ENCODE measurements around the gene NGDN. TPM values are rescaled to one million over a fixed set of nuclear protein-coding genes. Genes with fewer than 3 reads are reported as not detected.

Gene NGDN
- total and polyA plus RNA-seq, 2 donors (not counting 3 experiments of a cell fraction or from before 2014, with no cell fraction given), result 25.6 to 36.5 TPM

- H2AFZ ChIP-seq (ENCODE audit: low read depth, low read length), result no peak overlapping the region
- H3K9me3 ChIP-seq (replicated peaks; ENCODE audit: control insufficient read depth, insufficient read depth, low read length), result no peaks in the 10 kb centered on the region
- no peaks in the 10 kb centered on the region for H3K4me1 ChIP-seq (ENCODE audit: control insufficient read depth, extremely low read depth, insufficient read depth, low read length)
- dilution Hi-C loops (cut with MboI; ENCODE audit: extremely low pct_ligation_motif_present, low sequenced_read_pairs), result no loop called here
- H3K36me3 ChIP-seq (ENCODE audit: control insufficient read depth in 2 of 2, extremely low read depth in 1 of 2, insufficient read depth in 2 of 2, low read length in 2 of 2), result no peaks in the 10 kb centered on the region
- no peak overlapping the region for H3K4me2 ChIP-seq (ENCODE audit: insufficient read depth, low read length)
- no peak overlapping the region for H3K4me3 ChIP-seq (replicated peaks in 1 of 3; ENCODE audit: insufficient read depth in 1 of 3, low read depth in 1 of 3, low read length in 3 of 3)
- FAIRE-seq (no peak), DNase-seq (ENCODE audit: low read depth, low spot score) (no peak)
- H3K9ac ChIP-seq (replicated peaks; ENCODE audit: extremely low read depth, insufficient read depth, low read length), result no peak overlapping the region
- H3K79me2 ChIP-seq (ENCODE audit: control insufficient read depth, insufficient read depth, low read length), result no peaks in the 10 kb centered on the region
- ChIA-PET CTCF (interaction anchor here (1.6 kb wide), 1 partner anchor 16 kb away, joined by 3 read pairs; no protein-coding TSS in a partner anchor), POLR2A (no interaction called here)
- intact Hi-C loops (cut with micrococcal nuclease), result no loop called here
- no peaks in the 10 kb centered on the region for H4K20me1 ChIP-seq (replicated peaks; ENCODE audit: control insufficient read depth, extremely low read depth, insufficient read depth, low read length)
- TF ChIP-seq JUN (IDR thresholded peaks at IDR 0.05; ENCODE audit: borderline replicate concordance, insufficient read depth, insufficient read length, low read depth), result no peak
- no peak for TF ChIP-seq GATA2 (IDR thresholded peaks at IDR 0.05; ENCODE audit: insufficient read depth, insufficient read length, low read depth, low read length)
- no peak for TF ChIP-seq POLR2A (IDR thresholded peaks at IDR 0.05; ENCODE audit: low read depth, low read length)
- no peak for TF ChIP-seq EZH2 (IDR thresholded peaks at IDR 0.05; ENCODE audit: borderline replicate concordance, low read depth, low read length, severe bottlenecking)
- no peak for TF ChIP-seq MYC (IDR thresholded peaks at IDR 0.05; ENCODE audit: low read depth, low read length)
- no peak for TF ChIP-seq MAX (IDR thresholded peaks at IDR 0.05; ENCODE audit: insufficient read depth, insufficient read length)
- no peak for TF ChIP-seq CTCF (IDR thresholded peaks at IDR 0.05; ENCODE audit: extremely low read depth in 1 of 2, insufficient read depth in 1 of 2, low read depth in 1 of 2, low read length in 2 of 2)
- TF ChIP-seq POLR2AphosphoS5 (IDR thresholded peaks at IDR 0.05; ENCODE audit: insufficient read depth, low read depth, low read length), result no peak
- no peak for TF ChIP-seq FOS (IDR thresholded peaks at IDR 0.05; ENCODE audit: borderline replicate concordance, insufficient read depth, low read length)
- H3K9me1 ChIP-seq (replicated peaks; ENCODE audit: control insufficient read depth, extremely low read depth, insufficient read depth, low read length), result no peaks in the 10 kb centered on the region
- H3K27ac ChIP-seq (ENCODE audit: insufficient read depth, low read depth, low read length), result no peak overlapping the region
- H3K27me3 ChIP-seq (ENCODE audit: control insufficient read depth in 2 of 2, insufficient read depth in 2 of 2, low read length in 2 of 2), result no peaks in the 10 kb centered on the region
- no TSS peak for BruUV-seq (replicated peaks)
These were observed 42.7 kb downstream of the NGDN start for GRCh38 chr14:23512156-23512555.
